Liver (tissue), 9 donors: Measurements from ENCODE around the gene CNTN1. TPM values are rescaled to one million over a fixed set of nuclear protein-coding genes. Genes with fewer than 3 reads are reported as not detected.

Experiments
- DNase-seq: peaks from one replicate; pipeline ENCODE4 v3.0.0-alpha.2; 2017; ENCODE audit warnings: low spot score
- H3K27ac ChIP-seq, 2 donors: one replicate each; pipeline ENCODE4 v1.7.0; 2013; ENCODE audit warnings: inconsistent platforms in 2 of 2, low read length in 2 of 2, control low read depth in 1 of 2, low read depth in 1 of 2, mild to moderate bottlenecking in 1 of 2
- H3K27me3 ChIP-seq, 4 donors: one replicate each; pipeline versions ENCODE4 v1.6.1 to v1.7.0; 2013; ENCODE audit warnings: low read length in 3 of 4, inconsistent platforms in 1 of 4, mild to moderate bottlenecking in 1 of 4, moderate library complexity in 1 of 4; ENCODE audit not compliant: control insufficient read depth in 4 of 4, insufficient read depth in 4 of 4
- H3K36me3 ChIP-seq, 4 donors: one replicate each; pipeline versions ENCODE4 v1.6.1 to v1.7.0; 2013; ENCODE audit warnings: low read length in 3 of 4, mild to moderate bottlenecking in 3 of 4, low read depth in 1 of 4, moderate library complexity in 1 of 4; ENCODE audit not compliant: control insufficient read depth in 4 of 4, insufficient read depth in 3 of 4
- H3K4me1 ChIP-seq, 4 donors: one replicate each; pipeline versions ENCODE4 v1.6.1 to v1.7.0; 2013; ENCODE audit warnings: low read length in 3 of 4, mild to moderate bottlenecking in 3 of 4, moderate library complexity in 1 of 4; ENCODE audit not compliant: control insufficient read depth in 4 of 4, insufficient read depth in 4 of 4
- H3K4me3 ChIP-seq, 3 donors: one replicate each; pipeline versions ENCODE4 v1.6.1 to v1.7.0; 2013; ENCODE audit warnings: low read length in 3 of 3, control low read depth in 1 of 3, low read depth in 1 of 3, mild to moderate bottlenecking in 1 of 3
- H3K9ac ChIP-seq, 2 donors: one replicate each; pipeline ENCODE4 v1.7.0; 2013; ENCODE audit warnings: low read length in 2 of 2, mild to moderate bottlenecking in 2 of 2, moderate library complexity in 2 of 2, control low read depth in 1 of 2, low read depth in 1 of 2
- H3K9me3 ChIP-seq, 4 donors: one replicate each; pipeline versions ENCODE4 v1.6.1 to v1.7.0; 2013; ENCODE audit warnings: low read length in 3 of 4; ENCODE audit not compliant: control insufficient read depth in 4 of 4
- ATF3 ChIP-seq: IDR thresholded peaks from 2 replicates; pipeline ENCODE4 v1.6.1; 2016; ENCODE audit warnings: antibody characterized with exemption
- CTCF ChIP-seq: fragments of 150-350 bp; IDR thresholded peaks from 2 replicates; pipeline ENCODE4 v1.5.1; 2017; ENCODE audit warnings: improper control_type of control experiment, low read depth, low read length; ENCODE audit not compliant: missing input control
- EGR1 ChIP-seq, 2 donors: IDR thresholded peaks; 2 replicates each; pipeline ENCODE4 v1.6.1; 2016 to 2018; ENCODE audit warnings: antibody characterized with exemption in 2 of 2, low read depth in 2 of 2
- FOXA1 ChIP-seq: IDR thresholded peaks from 2 replicates; pipeline ENCODE4 v1.6.1; 2016; ENCODE audit warnings: antibody characterized with exemption
- FOXA2 ChIP-seq: IDR thresholded peaks from 2 replicates; pipeline ENCODE4 v1.6.1; 2016; ENCODE audit warnings: antibody characterized with exemption
- GABPA ChIP-seq, 2 donors: IDR thresholded peaks in 1 of 2; conservative IDR thresholded peaks in 1 of 2; 2 replicates each; pipeline ENCODE4 v1.6.1; 2016; ENCODE audit warnings: antibody characterized with exemption in 2 of 2, mild to moderate bottlenecking in 1 of 2, moderate library complexity in 1 of 2
- HNF4A ChIP-seq, 2 donors: conservative IDR thresholded peaks; 2 replicates each; pipeline ENCODE4 v1.6.1; 2016; ENCODE audit warnings: antibody characterized with exemption in 2 of 2, mild to moderate bottlenecking in 2 of 2
- HNF4G ChIP-seq: IDR thresholded peaks from 2 replicates; pipeline ENCODE4 v1.6.1; 2016; ENCODE audit warnings: antibody characterized with exemption
- JUND ChIP-seq, 2 donors: IDR thresholded peaks; 2 replicates each; pipeline ENCODE4 v1.6.1; 2016; ENCODE audit warnings: antibody characterized with exemption in 2 of 2
- MAX ChIP-seq: IDR thresholded peaks from 2 replicates; pipeline ENCODE4 v1.6.1; 2016; ENCODE audit warnings: antibody characterized with exemption
- NR2F2 ChIP-seq: IDR thresholded peaks from 2 replicates; pipeline ENCODE4 v1.6.1; 2016; ENCODE audit warnings: antibody characterized with exemption
- RAD21 ChIP-seq, 2 donors: IDR thresholded peaks; 2 replicates each; pipeline ENCODE4 v1.6.1; 2016; ENCODE audit warnings: antibody characterized with exemption in 2 of 2, mild to moderate bottlenecking in 2 of 2
- REST ChIP-seq: IDR thresholded peaks from 2 replicates; pipeline ENCODE4 v1.6.1; 2016; ENCODE audit warnings: antibody characterized with exemption, mild to moderate bottlenecking
- RXRA ChIP-seq, 2 donors: IDR thresholded peaks; 2 replicates each; pipeline ENCODE4 v1.6.1; 2017 to 2018; ENCODE audit warnings: antibody characterized with exemption in 2 of 2, mild to moderate bottlenecking in 1 of 2
- TAF1 ChIP-seq: conservative IDR thresholded peaks from 2 replicates; pipeline ENCODE4 v1.6.1; 2016; ENCODE audit warnings: antibody characterized with exemption, mild to moderate bottlenecking
- YY1 ChIP-seq: IDR thresholded peaks from 2 replicates; pipeline ENCODE4 v1.6.1; 2016; ENCODE audit warnings: antibody characterized with exemption, mild to moderate bottlenecking
- ZBTB33 ChIP-seq: IDR thresholded peaks from 2 replicates; pipeline ENCODE4 v1.6.1; 2016; ENCODE audit warnings: antibody characterized with exemption
- WGBS: extraction: QIAGEN DNeasy Blood & Tissue Kit; methylation state at CpG from one replicate; pipeline ENCODE4 v1.1.7; 2013; 5-methylcytosine and 5-hydroxymethylcytosine counted together
- polyA plus RNA-seq, 2 donors: library from polyadenylated mRNA; stranded (reverse) in 1 of 2; unstranded in 1 of 2; fragments of 200-250 nt in 1 of 2; fragments of >200 nt in 1 of 2; fragmentation: Nextera tagmentation in 1 of 2; extraction: Ambion mirVana in 1 of 2; gene quantifications; one replicate each; pipeline versions ENCODE4 v1.2.1 to v1.2.3, GENCODE V29; 2013 to 2015
- total RNA-seq, 2 donors: library from RNA; depleted of rRNA; stranded (reverse); fragments of >200 nt; gene quantifications; one replicate each; pipeline ENCODE4 v1.2.3, GENCODE V29; 2014
- donor health status: healthy.
- donor health status: healthy.
- donor health status: healthy.
- donor health status: healthy.
- donor health status: healthy.

CNTN1 gene
- total and polyA plus RNA-seq, 4 donors, result 0.03 to 1.2 (median 0.43) TPM

- H3K9ac ChIP-seq, result no peak overlapping the region
- H3K36me3 ChIP-seq, result no peaks in the 10 kb centered on the region
- DNase-seq, result no peak
- 49% methylated on average over 4 of the region's 4 CpGs for WGBS
- peaks cover 0 to 1% (median 0%) of the 10 kb centered on the region in 4 donors for H3K4me1 ChIP-seq
- no peak overlapping the region for H3K27ac ChIP-seq
- no peak for TF ChIP-seq CTCF
- TF ChIP-seq ZBTB33, result no peak
- TF ChIP-seq HNF4G, result no peak
- TF ChIP-seq HNF4A (conservative IDR thresholded peaks at IDR 0.05), result no peak
- TF ChIP-seq RXRA (IDR thresholded peaks at IDR 0.05), result no peak
- no peak for TF ChIP-seq EGR1 (IDR thresholded peaks at IDR 0.05; ENCODE audit: low read depth in 2 of 2)
- TF ChIP-seq GABPA (IDR thresholded peaks at IDR 0.05 in 1 of 2, conservative IDR thresholded peaks at IDR 0.05 in 1 of 2), result no peak
- TF ChIP-seq FOXA2, result no peak
- TF ChIP-seq MAX, result no peak
- TF ChIP-seq ATF3, result no peak
- TF ChIP-seq YY1, result no peak
- no peak for TF ChIP-seq TAF1
- no peak overlapping the region for H3K4me3 ChIP-seq
- peaks cover 0 to 2% (median 0%) of the 10 kb centered on the region in 4 donors for H3K27me3 ChIP-seq
- H3K9me3 ChIP-seq, result no peaks in the 10 kb centered on the region
Measured at GRCh38 chr12:41103614-41104013, 411.4 kb downstream of the CNTN1 start.

GRCh38 chr12:41106315-41106714 is 414.1 kb downstream of the CNTN1 start:
- WGBS, result 73% methylated on average over 3 of the region's 3 CpGs
- Histone ChIP-seq H3K36me3 (no peaks in the 10 kb centered on the region), H3K9ac (no peak overlapping the region), H3K27ac (no peak overlapping the region), H3K4me3 (no peak overlapping the region), H3K4me1 (peaks cover 0 to 1% (median 0%) of the 10 kb centered on the region in 4 donors), H3K27me3 (peaks cover 0 to 4% (median 1%) of the 10 kb centered on the region in 4 donors), H3K9me3 (no peaks in the 10 kb centered on the region)
- DNase-seq, result no peak
- TF ChIP-seq GABPA (IDR thresholded peaks at IDR 0.05 in 1 of 2, conservative IDR thresholded peaks at IDR 0.05 in 1 of 2), result no peak
- no peak for TF ChIP-seq REST
- TF ChIP-seq TAF1, result no peak
- no peak for TF ChIP-seq FOXA2
- TF ChIP-seq MAX, result no peak
- no peak for TF ChIP-seq EGR1 (IDR thresholded peaks at IDR 0.05; ENCODE audit: low read depth in 2 of 2)
- no peak for TF ChIP-seq HNF4A (conservative IDR thresholded peaks at IDR 0.05)
- TF ChIP-seq JUND (IDR thresholded peaks at IDR 0.05), result no peak
- TF ChIP-seq HNF4G, result no peak
- no peak for TF ChIP-seq NR2F2
- TF ChIP-seq CTCF, result no peak
- TF ChIP-seq ZBTB33, result no peak
- TF ChIP-seq YY1, result no peak
- no peak for TF ChIP-seq RAD21 (IDR thresholded peaks at IDR 0.05)
- TF ChIP-seq RXRA (IDR thresholded peaks at IDR 0.05), result no peak
- no peak for TF ChIP-seq FOXA1
- no peak for TF ChIP-seq ATF3
